Activated T-cell treated with anti-CD3 and anti-CD28 coated beads, Interleukin-2, amount 50 U/mL, for 24 hours (primary cell): ENCODE measurements around the gene ZNF556.

ENCODE experiments used
- DNase-seq: peaks from one replicate; pipeline ENCODE4 v3.0.0-alpha.2; 2020
- H3K27ac Mint-ChIP-seq: 2 replicates; pipeline ENCODE4 v1.8.0; 2020; ENCODE audit warnings: mild to moderate bottlenecking, mixed read lengths
- H3K27me3 Mint-ChIP-seq: 2 replicates; pipeline ENCODE4 v1.8.0; 2020; ENCODE audit warnings: mixed read lengths
- H3K36me3 Mint-ChIP-seq: 2 replicates; pipeline ENCODE4 v1.8.0; 2020; ENCODE audit warnings: low read depth, mixed read lengths
- H3K4me1 Mint-ChIP-seq: 2 replicates; pipeline ENCODE4 v1.8.0; 2020; ENCODE audit warnings: low read depth, mixed read lengths
- H3K4me3 Mint-ChIP-seq: 2 replicates; pipeline ENCODE4 v1.8.0; 2020; ENCODE audit warnings: mild to moderate bottlenecking, moderate library complexity, mixed read lengths
- H3K9me3 Mint-ChIP-seq: 2 replicates; pipeline ENCODE4 v1.8.0; 2020; ENCODE audit warnings: mixed read lengths

The ZNF556 gene

DNA sequence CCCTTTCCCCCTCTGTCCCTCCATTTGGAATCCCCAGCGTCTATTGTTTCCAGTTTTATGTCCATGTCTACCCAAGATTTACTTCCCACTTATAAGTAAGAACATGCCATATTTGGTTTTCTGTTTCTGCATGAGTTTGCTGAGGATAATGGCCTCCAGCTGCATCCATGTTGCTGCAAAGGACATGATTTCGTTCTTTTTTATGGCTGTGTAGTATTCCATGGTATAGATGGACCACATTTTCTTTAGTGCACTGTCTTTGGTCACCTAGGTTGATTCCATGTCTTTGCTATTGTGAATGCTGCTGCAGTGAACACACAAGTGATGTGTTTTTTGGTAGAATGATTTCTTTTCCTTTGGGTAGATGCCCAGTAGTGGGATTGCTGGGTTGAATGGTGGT lies 22.0 kb upstream of the ZNF556 start:
- Mint-ChIP-seq H3K9me3 (peaks cover 10% of the 10 kb centered on the region), H3K4me1 (peaks cover 17% of the 10 kb centered on the region), H3K4me3 (no peak overlapping the region), H3K27me3 (no peaks in the 10 kb centered on the region), H3K27ac (no peak overlapping the region), H3K36me3 (peaks cover 34% of the 10 kb centered on the region)
- DNase-seq: no peak

- H3K4me1 Mint-ChIP-seq: peaks cover 24% of the 10 kb centered on the region
- no peak overlapping the region for H3K4me3 Mint-ChIP-seq
- H3K36me3 Mint-ChIP-seq: peaks cover 43% of the 10 kb centered on the region
- no peak overlapping the region for H3K27ac Mint-ChIP-seq
- no peak for DNase-seq
- peaks cover 19% of the 10 kb centered on the region for H3K9me3 Mint-ChIP-seq
- H3K27me3 Mint-ChIP-seq: no peaks in the 10 kb centered on the region
Measured at GRCh38 chr19:2846180-2846894, 20.8 kb upstream of the ZNF556 start.

- H3K9me3 Mint-ChIP-seq: peaks cover 29% of the 10 kb centered on the region
Measured at GRCh38 chr19:2847507-2847906, 19.6 kb upstream of the ZNF556 start.

GRCh38 chr19:2848616-2849015 lies 18.5 kb upstream of the ZNF556 start:
- DNase-seq: no peak
- peaks cover 40% of the 10 kb centered on the region for H3K9me3 Mint-ChIP-seq
- H3K4me1 Mint-ChIP-seq: peaks cover 14% of the 10 kb centered on the region
- no peak overlapping the region for H3K27ac Mint-ChIP-seq
- no peak overlapping the region for H3K4me3 Mint-ChIP-seq
- no peaks in the 10 kb centered on the region for H3K27me3 Mint-ChIP-seq
- H3K36me3 Mint-ChIP-seq: peaks cover 66% of the 10 kb centered on the region

More at GRCh38 chr19:2847507-2847906, 19.6 kb upstream of the ZNF556 start:
- DNase-seq: no peak
- Mint-ChIP-seq H3K27me3 (no peaks in the 10 kb centered on the region), H3K4me1 (peaks cover 19% of the 10 kb centered on the region), H3K4me3 (no peak overlapping the region), H3K27ac (no peak overlapping the region), H3K36me3 (peaks cover 55% of the 10 kb centered on the region)

- H3K27ac Mint-ChIP-seq: peak overlapping the region; percentile 53
Measured at GRCh38 chr19:2850256-2850925, 16.7 kb upstream of the ZNF556 start.

GRCh38 chr19:2852598-2852997 lies 14.5 kb upstream of the ZNF556 start:
- H3K27me3 Mint-ChIP-seq: no peaks in the 10 kb centered on the region
- peaks cover 27% of the 10 kb centered on the region for H3K4me1 Mint-ChIP-seq
- no peak overlapping the region for H3K27ac Mint-ChIP-seq
- DNase-seq: no peak
- peaks cover 59% of the 10 kb centered on the region for H3K9me3 Mint-ChIP-seq
- peaks cover 70% of the 10 kb centered on the region for H3K36me3 Mint-ChIP-seq
- H3K4me3 Mint-ChIP-seq: no peak overlapping the region

More at GRCh38 chr19:2850256-2850925, 16.7 kb upstream of the ZNF556 start:
- H3K9me3 Mint-ChIP-seq: peaks cover 50% of the 10 kb centered on the region
- no peak for DNase-seq
- no peaks in the 10 kb centered on the region for H3K27me3 Mint-ChIP-seq
- peaks cover 75% of the 10 kb centered on the region for H3K36me3 Mint-ChIP-seq
- peaks cover 14% of the 10 kb centered on the region for H3K4me1 Mint-ChIP-seq
- no peak overlapping the region for H3K4me3 Mint-ChIP-seq

- no peaks in the 10 kb centered on the region for H3K27me3 Mint-ChIP-seq
- peaks cover 70% of the 10 kb centered on the region for H3K36me3 Mint-ChIP-seq
- no peak overlapping the region for H3K4me3 Mint-ChIP-seq
- peaks cover 58% of the 10 kb centered on the region for H3K9me3 Mint-ChIP-seq
- H3K27ac Mint-ChIP-seq: no peak overlapping the region
- no peak for DNase-seq
- peaks cover 30% of the 10 kb centered on the region for H3K4me1 Mint-ChIP-seq
Measured at GRCh38 chr19:2853015-2853606, 14.0 kb upstream of the ZNF556 start.

DNA sequence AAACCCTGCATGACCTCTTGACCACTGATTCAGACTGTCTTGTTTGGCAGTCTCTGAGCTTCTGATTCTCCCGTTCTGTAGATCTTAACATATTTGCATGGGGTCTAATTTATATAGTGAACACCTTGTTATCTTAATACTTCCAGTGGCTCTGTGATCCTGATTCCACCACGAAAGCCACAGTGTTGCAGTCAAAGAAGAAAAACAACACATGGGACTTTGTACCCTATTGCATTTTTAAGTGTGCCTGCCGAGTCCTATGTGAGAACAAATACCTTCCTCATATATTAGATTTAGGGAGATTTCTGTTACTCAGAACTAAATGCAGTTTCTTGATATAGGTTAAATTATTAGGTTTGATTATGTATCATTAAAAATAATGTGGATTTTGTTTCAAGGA lies 12.3 kb upstream of the ZNF556 start:
- no peak overlapping the region for H3K27ac Mint-ChIP-seq
- H3K4me3 Mint-ChIP-seq: no peak overlapping the region
- H3K36me3 Mint-ChIP-seq: peaks cover 65% of the 10 kb centered on the region
- peaks cover 56% of the 10 kb centered on the region for H3K9me3 Mint-ChIP-seq
- DNase-seq: no peak
- H3K27me3 Mint-ChIP-seq: no peaks in the 10 kb centered on the region
- peaks cover 30% of the 10 kb centered on the region for H3K4me1 Mint-ChIP-seq

GRCh38 chr19:2856457-2857050 lies 10.6 kb upstream of the ZNF556 start:
- peaks cover 43% of the 10 kb centered on the region for H3K9me3 Mint-ChIP-seq
- H3K36me3 Mint-ChIP-seq: peaks cover 48% of the 10 kb centered on the region
- H3K27ac Mint-ChIP-seq: peak overlapping the region; percentile 20
- no peaks in the 10 kb centered on the region for H3K27me3 Mint-ChIP-seq
- no peak overlapping the region for H3K4me3 Mint-ChIP-seq
- peaks cover 21% of the 10 kb centered on the region for H3K4me1 Mint-ChIP-seq
- DNase-seq: no peak

- no peak overlapping the region for H3K27ac Mint-ChIP-seq
- peaks cover 21% of the 10 kb centered on the region for H3K4me1 Mint-ChIP-seq
- no peak for DNase-seq
- H3K9me3 Mint-ChIP-seq: peaks cover 21% of the 10 kb centered on the region
- no peak overlapping the region for H3K4me3 Mint-ChIP-seq
- peaks cover 25% of the 10 kb centered on the region for H3K36me3 Mint-ChIP-seq
- H3K27me3 Mint-ChIP-seq: no peaks in the 10 kb centered on the region
Measured at GRCh38 chr19:2858864-2859263, 8.3 kb upstream of the ZNF556 start.

GRCh38 chr19:2863816-2864215 lies 3.3 kb upstream of the ZNF556 start:
- no peaks in the 10 kb centered on the region for H3K27me3 Mint-ChIP-seq
- DNase-seq: no peak
- H3K36me3 Mint-ChIP-seq: no peaks in the 10 kb centered on the region
- no peak overlapping the region for H3K4me3 Mint-ChIP-seq
- H3K4me1 Mint-ChIP-seq: no peaks in the 10 kb centered on the region
- no peaks in the 10 kb centered on the region for H3K9me3 Mint-ChIP-seq
- H3K27ac Mint-ChIP-seq: no peak overlapping the region

- Mint-ChIP-seq H3K27ac (no peak overlapping the region), H3K4me3 (no peak overlapping the region), H3K27me3 (no peaks in the 10 kb centered on the region), H3K9me3 (no peaks in the 10 kb centered on the region), H3K36me3 (no peaks in the 10 kb centered on the region), H3K4me1 (no peaks in the 10 kb centered on the region)
- DNase-seq: no peak
Measured at GRCh38 chr19:2865334-2866100, 1.6 kb upstream of the ZNF556 start.

GRCh38 chr19:2866495-2867024 lies 575 bp upstream of the ZNF556 start:
- Mint-ChIP-seq H3K27ac (no peak overlapping the region), H3K4me1 (no peaks in the 10 kb centered on the region), H3K4me3 (no peak overlapping the region), H3K27me3 (no peaks in the 10 kb centered on the region), H3K36me3 (no peaks in the 10 kb centered on the region), H3K9me3 (no peaks in the 10 kb centered on the region)
- no peak for DNase-seq

- no peak for DNase-seq
- Mint-ChIP-seq H3K9me3 (peaks cover 2% of the 10 kb centered on the region), H3K27ac (no peak overlapping the region), H3K36me3 (no peaks in the 10 kb centered on the region), H3K4me1 (no peaks in the 10 kb centered on the region), H3K4me3 (no peak overlapping the region), H3K27me3 (no peaks in the 10 kb centered on the region)
Measured at GRCh38 chr19:2869618-2870017, 2.5 kb downstream of the ZNF556 start.
